Measurements from ENCODE around the gene NDUFB10. TPM values are rescaled to one million over a fixed set of nuclear protein-coding genes. Genes with fewer than 3 reads are reported as not detected.
"Not testable (repeated sequence)": the region's sequence is repeated elsewhere in the genome, so short reads cannot be mapped to it uniquely, and the experiment has no call there.

Gene NDUFB10
- total RNA-seq, 8 experiments from 2014 or later = 153 to 255 (median 183) TPM

GRCh38 chr16:1944612-1945199 lies 14.6 kb upstream of the NDUFB10 start:
- Histone ChIP-seq H3K4me1 (replicated peaks in 1 of 2) (peaks cover 10% of the 10 kb centered on the region in 2 donors), H3K4me3 (no peak overlapping the region), H3K27ac (no peak overlapping the region)
- in situ Hi-C loops (cut with MboI; ENCODE audit: low pct_unique_long_range_greater_than_20kb in 2 of 9, low sequenced_read_pairs in 9 of 9, unreplicated experiment in 9 of 9) = no loop called here
- ATAC-seq (replicated peaks in 6 of 8) = no peak
- 89 to 100% (median 90%) methylated on average over 1 to 11 of the region's 21 CpGs; no CpG with 5 or more reads in 4 of the 10 experiments for WGBS, 10 experiments

- in situ Hi-C loops (cut with MboI; ENCODE audit: low pct_unique_long_range_greater_than_20kb in 2 of 9, low sequenced_read_pairs in 9 of 9, unreplicated experiment in 9 of 9) = no loop called here
- ATAC-seq (replicated peaks in 6 of 8) = no peak
Observed at GRCh38 chr16:1945559-1946391, 13.6 kb upstream of the NDUFB10 start.

GRCh38 chr16:1946495-1947368 lies 12.6 kb upstream of the NDUFB10 start:
- in situ Hi-C loops (cut with MboI; ENCODE audit: low pct_unique_long_range_greater_than_20kb in 2 of 9, low sequenced_read_pairs in 9 of 9, unreplicated experiment in 9 of 9) = no loop called here
- 70 to 96% methylated on average over 2 to 5 of the region's 38 CpGs; no CpG with 5 or more reads in 8 of the 10 experiments for WGBS, 10 experiments
- no peak overlapping the region for H3K27ac ChIP-seq
- peaks cover 7 to 10% of the 10 kb centered on the region in 2 donors for H3K4me1 ChIP-seq (replicated peaks in 1 of 2)
- H3K4me3 ChIP-seq = no peak overlapping the region
- no peak for ATAC-seq (replicated peaks in 6 of 8)

More at GRCh38 chr16:1945559-1946391, 13.6 kb upstream of the NDUFB10 start:
- 67 to 100% (median 93%) methylated on average over 1 to 9 of the region's 19 CpGs; no CpG with 5 or more reads in 7 of the 10 experiments for WGBS, 10 experiments
- Histone ChIP-seq H3K4me3 (no peak overlapping the region), H3K4me1 (replicated peaks in 1 of 2) (peaks cover 10% of the 10 kb centered on the region in 2 donors), H3K27ac (no peak overlapping the region)

- in situ Hi-C loops (cut with MboI; ENCODE audit: low pct_unique_long_range_greater_than_20kb in 2 of 9, low sequenced_read_pairs in 9 of 9, unreplicated experiment in 9 of 9) = no loop called here
- Histone ChIP-seq H3K27ac (no peak overlapping the region), H3K4me1 (replicated peaks in 1 of 2) (peaks cover 2 to 8% of the 10 kb centered on the region in 2 donors), H3K4me3 (no peak overlapping the region)
- WGBS, 10 experiments = 60 to 100% (median 75%) methylated on average over 1 to 3 of the region's 9 CpGs; no CpG with 5 or more reads in 5 of the 10 experiments
- ATAC-seq (replicated peaks in 6 of 8) = no peak
Observed at GRCh38 chr16:1947369-1947670, 12.0 kb upstream of the NDUFB10 start.

GRCh38 chr16:1949507-1949906 lies 9.8 kb upstream of the NDUFB10 start:
- WGBS, 10 experiments = 57 to 100% (median 80%) methylated on average over 1 of the region's 11 CpGs; no CpG with 5 or more reads in 7 of the 10 experiments
- in situ Hi-C loops (cut with MboI; ENCODE audit: low pct_unique_long_range_greater_than_20kb in 2 of 9, low sequenced_read_pairs in 9 of 9, unreplicated experiment in 9 of 9) = no loop called here
- no peak for ATAC-seq (replicated peaks in 6 of 8)
- Histone ChIP-seq H3K4me3 (no peak overlapping the region), H3K4me1 (replicated peaks in 1 of 2) (no peaks in the 10 kb centered on the region), H3K27ac (no peak overlapping the region)

GRCh38 chr16:1950047-1950446 lies 9.3 kb upstream of the NDUFB10 start:
- Histone ChIP-seq H3K27ac (no peak overlapping the region), H3K4me1 (replicated peaks in 1 of 2) (no peaks in the 10 kb centered on the region), H3K4me3 (no peak overlapping the region)
- peak in 3 of 8 experiments; percentile 5 to 23 (median 16) for ATAC-seq (replicated peaks in 6 of 8)
- WGBS, 10 experiments = no CpG with 5 or more reads among the region's 7 CpGs
- in situ Hi-C loops (cut with MboI; ENCODE audit: low pct_unique_long_range_greater_than_20kb in 2 of 9, low sequenced_read_pairs in 9 of 9, unreplicated experiment in 9 of 9) = no loop called here

- Histone ChIP-seq H3K4me1 (replicated peaks in 1 of 2) (no peaks in the 10 kb centered on the region), H3K27ac (no peak overlapping the region), H3K4me3 (no peak overlapping the region)
- ATAC-seq (replicated peaks in 6 of 8) = no peak
- in situ Hi-C loops (cut with MboI; ENCODE audit: low pct_unique_long_range_greater_than_20kb in 2 of 9, low sequenced_read_pairs in 9 of 9, unreplicated experiment in 9 of 9) = no loop called here
- 80 to 100% (median 95%) methylated on average over 2 to 6 of the region's 19 CpGs; no CpG with 5 or more reads in 5 of the 10 experiments for WGBS, 10 experiments
Observed at GRCh38 chr16:1950559-1950958, 8.8 kb upstream of the NDUFB10 start.

- in situ Hi-C loops (cut with MboI; ENCODE audit: low pct_unique_long_range_greater_than_20kb in 2 of 9, low sequenced_read_pairs in 9 of 9, unreplicated experiment in 9 of 9) = no loop called here
- H3K27ac ChIP-seq = no peak overlapping the region
- ATAC-seq (replicated peaks in 6 of 8) = peak in 2 of 8 experiments; percentile 2 to 7
- H3K4me1 ChIP-seq (replicated peaks in 1 of 2) = no peaks in the 10 kb centered on the region
- no peak overlapping the region for H3K4me3 ChIP-seq
- WGBS, 10 experiments = 81 to 92% (median 83%) methylated on average over 2 to 8 of the region's 22 CpGs; no CpG with 5 or more reads in 7 of the 10 experiments
Observed at GRCh38 chr16:1953734-1954133, 5.6 kb upstream of the NDUFB10 start.

- in situ Hi-C loops (cut with MboI; ENCODE audit: low pct_unique_long_range_greater_than_20kb in 2 of 9, low sequenced_read_pairs in 9 of 9, unreplicated experiment in 9 of 9); H3K4me3 ChIP-seq; ATAC-seq (replicated peaks in 6 of 8); H3K27ac ChIP-seq: not testable (repeated sequence)
- 75 to 100% (median 94%) methylated on average over 4 to 14 of the region's 22 CpGs; no CpG with 5 or more reads in 2 of the 10 experiments for WGBS, 10 experiments
- H3K4me1 ChIP-seq (replicated peaks in 1 of 2) = peaks cover 10 to 15% of the 10 kb centered on the region in 2 donors
Observed at GRCh38 chr16:1957434-1958142, 1.8 kb upstream of the NDUFB10 start.

GRCh38 chr16:1958143-1958491 lies 1.2 kb upstream of the NDUFB10 start:
- WGBS, 10 experiments = 100% methylated on average over 4 of the region's 30 CpGs; no CpG with 5 or more reads in 9 of the 10 experiments
- H3K27ac ChIP-seq; ATAC-seq (replicated peaks in 6 of 8); H3K4me3 ChIP-seq; in situ Hi-C loops (cut with MboI; ENCODE audit: low pct_unique_long_range_greater_than_20kb in 2 of 9, low sequenced_read_pairs in 9 of 9, unreplicated experiment in 9 of 9): not testable (repeated sequence)
- H3K4me1 ChIP-seq (replicated peaks in 1 of 2) = peaks cover 12 to 18% of the 10 kb centered on the region in 2 donors

GRCh38 chr16:1958715-1959268 lies 546 bp upstream of the NDUFB10 start:
- WGBS, 10 experiments = 20 to 80% (median 43%) methylated on average over 1 to 10 of the region's 14 CpGs; no CpG with 5 or more reads in 4 of the 10 experiments
- Histone ChIP-seq H3K4me3 (peak overlapping the region; percentile 52 to 93 (median 89)), H3K27ac (peak overlapping the region; percentile 84 to 90), H3K4me1 (replicated peaks in 1 of 2) (peaks cover 18 to 24% of the 10 kb centered on the region in 2 donors)
- peak in 2 of 8 experiments; percentile 0 to 5 for ATAC-seq (replicated peaks in 6 of 8)
- in situ Hi-C loops (cut with MboI; ENCODE audit: low pct_unique_long_range_greater_than_20kb in 2 of 9, low sequenced_read_pairs in 9 of 9, unreplicated experiment in 9 of 9) = no loop called here

All from motor neuron (in vitro differentiated cells).